Osteoblast (primary cell): ENCODE measurements around the gene SLIT3. TPM values are rescaled to one million over a fixed set of nuclear protein-coding genes. Genes with fewer than 3 reads are reported as not detected.

Experiments used
- DNase-seq: peaks from one replicate; pipeline ENCODE4 v3.0.0; 2011; ENCODE audit warnings: low spot score, mixed read lengths; ENCODE audit not compliant: insufficient read length; ENCODE audit errors: missing footprints
- H2AFZ ChIP-seq: 2 replicates; pipeline ENCODE4 v1.6.0; 2011; ENCODE audit warnings: mild to moderate bottlenecking, low read length
- H3K27ac ChIP-seq: 2 replicates; pipeline ENCODE4 v1.5.1; 2011; ENCODE audit warnings: mild to moderate bottlenecking, low read depth, low read length, moderate library complexity
- H3K27me3 ChIP-seq: 2 replicates; pipeline ENCODE4 v1.6.0; 2012; ENCODE audit warnings: mild to moderate bottlenecking, control low read depth, inconsistent platforms, low read length, moderate library complexity; ENCODE audit not compliant: insufficient read depth
- H3K36me3 ChIP-seq: 2 replicates; pipeline ENCODE4 v1.5.1; 2011; ENCODE audit warnings: mild to moderate bottlenecking, low read length, control low read depth, moderate library complexity; ENCODE audit not compliant: insufficient read depth
- H3K4me1 ChIP-seq: 2 replicates; pipeline ENCODE4 v1.5.1; 2011; ENCODE audit warnings: mild to moderate bottlenecking, low read length, control low read depth, moderate library complexity; ENCODE audit not compliant: insufficient read depth
- H3K4me2 ChIP-seq: 2 replicates; pipeline ENCODE4 v1.6.0; 2011; ENCODE audit warnings: mild to moderate bottlenecking, low read length; ENCODE audit not compliant: insufficient read depth
- H3K4me3 ChIP-seq: fragments of 200-600 bp; sonication (generic); 3 replicates; pipeline ENCODE4 v1.5.1; 2012; ENCODE audit warnings: mild to moderate bottlenecking, low read length, inconsistent platforms; ENCODE audit not compliant: insufficient read depth
- H3K79me2 ChIP-seq: 2 replicates; pipeline ENCODE4 v1.6.0; 2012; ENCODE audit warnings: mild to moderate bottlenecking, low read length, control low read depth, inconsistent platforms; ENCODE audit not compliant: insufficient read depth
- H3K9me3 ChIP-seq: 2 replicates; pipeline ENCODE4 v1.5.1; 2011; ENCODE audit warnings: low read depth, low read length, control low read depth
- H4K20me1 ChIP-seq: 2 replicates; pipeline ENCODE4 v1.6.0; 2012; ENCODE audit warnings: mild to moderate bottlenecking, low read length, control low read depth; ENCODE audit not compliant: insufficient read depth
- total RNA-seq: library from RNA; depleted of rRNA; stranded (reverse); fragments of >200 nt; gene quantifications from 2 replicates; pipeline ENCODE4 v1.2.3, GENCODE V29; 2012
- TF ChIP-seq, protein P1 (sequence below): IDR thresholded peaks from 2 replicates; pipeline ENCODE4 v1.5.1; 2011; ENCODE audit warnings: mild to moderate bottlenecking, low read depth, low read length, moderate library complexity; ENCODE audit errors: extremely low read depth

Gene SLIT3
- total RNA-seq, 1 donor: 37.6 TPM

DNA sequence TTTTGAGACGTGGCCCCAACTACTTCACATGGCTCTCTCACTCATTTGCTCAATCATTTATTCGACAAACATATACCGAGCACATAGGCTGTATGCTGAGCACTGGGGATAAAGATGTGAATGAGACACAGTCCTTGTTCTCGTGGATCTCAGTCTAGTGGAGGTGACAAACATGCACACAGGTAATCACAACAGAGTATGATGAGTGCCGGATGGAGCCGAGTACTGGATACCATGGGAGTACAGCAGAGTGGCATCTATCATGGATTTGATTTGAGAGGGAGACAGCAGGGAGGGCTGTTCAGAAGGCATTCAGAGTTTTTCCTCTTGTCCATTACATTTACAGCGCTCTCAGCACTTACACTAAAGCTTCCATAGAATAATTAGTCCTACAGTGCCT, 259.8 kb downstream of the SLIT3 start:
- TF ChIP-seq, protein P1, sequence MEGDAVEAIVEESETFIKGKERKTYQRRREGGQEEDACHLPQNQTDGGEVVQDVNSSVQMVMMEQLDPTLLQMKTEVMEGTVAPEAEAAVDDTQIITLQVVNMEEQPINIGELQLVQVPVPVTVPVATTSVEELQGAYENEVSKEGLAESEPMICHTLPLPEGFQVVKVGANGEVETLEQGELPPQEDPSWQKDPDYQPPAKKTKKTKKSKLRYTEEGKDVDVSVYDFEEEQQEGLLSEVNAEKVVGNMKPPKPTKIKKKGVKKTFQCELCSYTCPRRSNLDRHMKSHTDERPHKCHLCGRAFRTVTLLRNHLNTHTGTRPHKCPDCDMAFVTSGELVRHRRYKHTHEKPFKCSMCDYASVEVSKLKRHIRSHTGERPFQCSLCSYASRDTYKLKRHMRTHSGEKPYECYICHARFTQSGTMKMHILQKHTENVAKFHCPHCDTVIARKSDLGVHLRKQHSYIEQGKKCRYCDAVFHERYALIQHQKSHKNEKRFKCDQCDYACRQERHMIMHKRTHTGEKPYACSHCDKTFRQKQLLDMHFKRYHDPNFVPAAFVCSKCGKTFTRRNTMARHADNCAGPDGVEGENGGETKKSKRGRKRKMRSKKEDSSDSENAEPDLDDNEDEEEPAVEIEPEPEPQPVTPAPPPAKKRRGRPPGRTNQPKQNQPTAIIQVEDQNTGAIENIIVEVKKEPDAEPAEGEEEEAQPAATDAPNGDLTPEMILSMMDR: no peak
- no peaks in the 10 kb centered on the region for H3K4me1 ChIP-seq
- DNase-seq: no peak
- no peaks in the 10 kb centered on the region for H3K27me3 ChIP-seq
- H2AFZ ChIP-seq: no peak overlapping the region
- no peaks in the 10 kb centered on the region for H3K36me3 ChIP-seq
- H3K9me3 ChIP-seq: no peaks in the 10 kb centered on the region
- no peak overlapping the region for H3K4me2 ChIP-seq
- no peaks in the 10 kb centered on the region for H4K20me1 ChIP-seq
- no peak overlapping the region for H3K27ac ChIP-seq
- no peak overlapping the region for H3K4me3 ChIP-seq
- H3K79me2 ChIP-seq: no peaks in the 10 kb centered on the region

DNA sequence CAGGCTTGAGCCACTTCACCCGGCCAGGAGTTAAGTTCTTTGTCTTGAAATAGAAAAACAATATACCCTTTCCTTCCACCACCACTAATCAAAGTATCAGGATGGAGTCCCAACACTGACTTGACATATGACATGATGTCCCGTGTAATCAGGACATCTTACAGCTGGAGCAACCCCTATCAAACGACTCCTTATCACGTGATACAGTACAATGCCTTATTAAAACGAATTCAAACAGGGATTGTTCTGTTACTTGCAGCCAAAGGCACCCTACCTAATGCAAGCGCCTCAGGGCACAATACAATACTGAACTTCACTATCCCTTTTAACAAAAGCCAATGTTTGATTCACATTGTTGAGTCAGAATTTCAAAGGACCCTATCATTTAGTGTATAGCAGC, 261.3 kb downstream of the SLIT3 start:
- Histone ChIP-seq H3K4me3 (no peak overlapping the region), H3K36me3 (no peaks in the 10 kb centered on the region), H3K4me2 (no peak overlapping the region), H3K4me1 (no peaks in the 10 kb centered on the region), H3K27me3 (no peaks in the 10 kb centered on the region), H3K27ac (no peak overlapping the region), H3K79me2 (no peaks in the 10 kb centered on the region), H2AFZ (no peak overlapping the region), H4K20me1 (no peaks in the 10 kb centered on the region), H3K9me3 (no peaks in the 10 kb centered on the region)
- TF ChIP-seq, protein P1: no peak
- DNase-seq: no peak

DNA sequence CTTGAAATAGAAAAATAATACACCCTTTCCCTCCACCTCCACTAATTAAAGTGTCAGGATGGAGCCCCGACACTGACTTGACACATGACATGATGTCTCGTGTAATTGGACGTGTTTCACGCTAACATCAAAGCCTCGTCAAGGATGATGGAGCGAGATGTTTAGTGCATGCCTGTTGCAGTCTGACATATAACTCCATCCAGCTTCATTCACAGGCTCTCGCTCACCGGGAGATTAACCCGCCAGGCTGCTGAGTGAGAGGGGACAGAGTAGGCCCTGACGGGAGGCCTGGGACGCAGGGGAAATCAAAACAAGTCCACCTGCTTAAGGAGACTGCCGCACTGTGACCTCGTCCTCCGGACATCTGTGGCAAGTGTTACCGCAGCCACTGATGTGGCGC, 263.5 kb downstream of the SLIT3 start:
- no peak overlapping the region for H3K4me2 ChIP-seq

GRCh38 chr5:169036079-169036805, 264.7 kb downstream of the SLIT3 start:
- Histone ChIP-seq H3K9me3 (no peaks in the 10 kb centered on the region), H3K27ac (no peak overlapping the region), H3K4me2 (no peak overlapping the region), H3K27me3 (no peaks in the 10 kb centered on the region), H3K79me2 (no peaks in the 10 kb centered on the region), H3K4me1 (no peaks in the 10 kb centered on the region), H3K36me3 (no peaks in the 10 kb centered on the region), H2AFZ (no peak overlapping the region), H3K4me3 (no peak overlapping the region), H4K20me1 (no peaks in the 10 kb centered on the region)
- DNase-seq: no peak
- TF ChIP-seq, protein P1: no peak

More for the DNA sequence above, 263.5 kb downstream of the SLIT3 start:
- TF ChIP-seq, protein P1: no peak
- Histone ChIP-seq H4K20me1 (no peaks in the 10 kb centered on the region), H3K36me3 (no peaks in the 10 kb centered on the region), H2AFZ (no peak overlapping the region), H3K4me1 (no peaks in the 10 kb centered on the region), H3K27ac (no peak overlapping the region), H3K4me3 (no peak overlapping the region), H3K27me3 (no peaks in the 10 kb centered on the region), H3K9me3 (no peaks in the 10 kb centered on the region), H3K79me2 (no peaks in the 10 kb centered on the region)
- no peak for DNase-seq
